K562 (cell line): ENCODE results near the gene FAM234B. TPM values are rescaled to one million over a fixed set of nuclear protein-coding genes. Genes with fewer than 3 reads are reported as not detected.

Experiments
- CHD7 ChIP-seq: fragments of 200-600 bp; sonication (generic); IDR thresholded peaks from one replicate; pipeline ENCODE4 v1.6.1; 2012; ENCODE audit warnings: mild to moderate bottlenecking, low read depth, low read length, inconsistent platforms
- ESRRA ChIP-seq: fragments of 450-650 bp; IDR thresholded peaks from 2 replicates; pipeline ENCODE4 v1.6.1; 2014; ENCODE audit warnings: low read depth, mild to moderate bottlenecking, moderate library complexity, borderline replicate concordance
- SP2 ChIP-seq: IDR thresholded peaks from 2 replicates; pipeline ENCODE4 v1.6.1; 2011; ENCODE audit warnings: mild to moderate bottlenecking, low read depth, low read length, moderate library complexity; ENCODE audit not compliant: poor library complexity, severe bottlenecking; ENCODE audit errors: extremely low read depth
- polyA plus RNA-seq, 8 experiments: library from polyadenylated mRNA; depleted of rRNA in 4 of 8; stranded (reverse) in 5 of 8; unstranded in 3 of 8; fragments of >200 nt; fragmentation: Nextera tagmentation in 2 of 8; fragmentation: Illumina TruSeq in 1 of 8; extraction: Ambion mirVana in 2 of 8; extraction: Trizol in 1 of 8; gene quantifications; 2 replicates each; pipeline versions ENCODE4 v1.2.1 to v1.2.3, GENCODE V29; 2011 to 2014; ENCODE audit warnings: inconsistent platforms in 1 of 8, missing spikeins in 1 of 8
- total RNA-seq, 7 experiments: library from RNA; depleted of rRNA in 6 of 7; stranded (reverse); fragments of >200 nt in 6 of 7; fragmentation: Illumina TruSeq in 2 of 7; extraction: Trizol in 2 of 7; gene quantifications; 2 replicates each; pipeline versions ENCODE4 v1.2.1 to v1.2.3, GENCODE V29; 2011 to 2021; ENCODE audit warnings: low replicate concordance in 1 of 7

Gene FAM234B
- total and polyA plus RNA-seq, 9 of the 15 experiments (the other 6 are each of a cell fraction or from before 2014, with no cell fraction given), result 1.00 to 4.3 (median 2.0) TPM

GRCh38 chr12:13074396-13075117 is 30.4 kb downstream of the FAM234B start (continued):
- TF ChIP-seq ESRRA (no peak), CHD7 (no peak), SP2 (no peak)
